ENCODE data around the gene ABI2. TPM values are rescaled to one million over a fixed set of nuclear protein-coding genes. Genes with fewer than 3 reads are reported as not detected.
"Not testable (repeated sequence)": the region's sequence is repeated elsewhere in the genome, so short reads cannot be mapped to it uniquely, and the experiment has no call there.

ABI2 gene
- total RNA-seq (100 to 1,000 TPM in 1 of 2 donors, 10 to 100 TPM in 1; 69.0 to 113 TPM), polyA plus RNA-seq (ENCODE audit: insufficient read length in 2 of 2) (100 to 1,000 TPM in 1 of 2 donors, 10 to 100 TPM in 1; 99.7 to 139 TPM)
- long read RNA-seq, donor 1, full-length matches to known transcripts = 10 of 17 reads
- long read RNA-seq, donor 1, partial matches to known transcripts = 0 of 17 reads
- long read RNA-seq, donor 1, other reads (novel, unspliced or antisense) = 7 of 17 reads
- long read RNA-seq, donor 2, full-length matches to known transcripts = 9 of 33 reads
- long read RNA-seq, donor 2, partial matches to known transcripts = 24 of 33 reads
- long read RNA-seq, donor 2, other reads (novel, unspliced or antisense) = 0 of 33 reads
- long read RNA-seq, donor 3, full-length matches to known transcripts = 13 of 54 reads
- long read RNA-seq, donor 3, partial matches to known transcripts = 41 of 54 reads
- long read RNA-seq, donor 3, other reads (novel, unspliced or antisense) = 0 of 54 reads
- long read RNA-seq, donor 4, full-length matches to known transcripts = 4 of 32 reads
- long read RNA-seq, donor 4, partial matches to known transcripts = 28 of 32 reads
- long read RNA-seq, donor 4, other reads (novel, unspliced or antisense) = 0 of 32 reads

DNA sequence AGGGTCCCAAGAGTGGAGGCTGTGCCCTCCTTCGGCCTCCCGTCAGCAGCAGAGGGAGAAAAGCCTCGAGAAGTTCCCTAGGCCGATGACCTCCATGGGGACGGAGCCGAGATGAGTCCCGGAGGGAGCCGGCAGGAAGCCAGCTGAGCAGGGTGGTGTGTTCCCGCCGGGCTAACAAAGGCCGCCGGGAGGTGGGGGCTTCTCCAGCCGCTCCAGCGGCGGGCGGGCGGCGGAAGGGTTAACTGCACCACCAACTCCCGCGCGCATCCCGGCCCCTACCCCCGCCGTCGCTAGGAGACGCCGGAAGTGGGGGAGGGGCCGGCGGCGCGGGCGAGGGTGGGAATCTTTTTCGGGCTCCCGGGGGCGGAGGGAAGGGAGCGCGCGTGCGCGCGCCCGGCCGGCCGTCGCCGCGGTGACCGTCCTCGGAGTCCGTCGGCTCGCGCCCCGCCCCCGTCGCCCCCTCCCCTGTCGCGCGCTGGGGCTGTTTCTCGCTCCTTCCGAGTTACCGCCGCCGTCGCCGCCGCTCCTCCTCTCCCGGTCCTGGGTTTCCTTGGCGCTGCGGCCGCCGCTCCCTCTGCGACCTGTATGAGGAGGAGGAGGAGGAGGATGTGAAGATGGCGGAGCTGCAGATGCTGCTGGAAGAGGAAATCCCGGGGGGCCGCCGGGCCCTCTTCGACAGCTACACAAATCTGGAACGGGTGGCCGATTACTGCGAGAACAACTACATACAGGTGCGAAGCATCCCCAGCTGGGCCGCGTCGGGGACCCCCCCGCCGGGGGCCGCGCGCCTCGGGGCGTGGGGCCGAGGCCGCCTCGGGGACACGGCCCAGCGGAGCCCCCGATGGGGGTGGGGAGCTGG lies at the start of gene ABI2:
Gene ABI2, plus strand, starts transcription at position 494 of the 859 bp plus-strand sequence. Its CDS starts 121 bp downstream, at position 615.
- DNase-seq (ENCODE audit: low read depth in 4 of 6, low spot score in 6 of 6) = peak; percentile 77 to 98 (median 92)
- H3K27me3 ChIP-seq (ENCODE audit: control insufficient read depth, insufficient read depth, low read length) = no peaks in the 10 kb centered on the region
- peak within 1 kb of the TSS; percentile 96 for H3K27ac ChIP-seq (ENCODE audit: low read depth, low read length)
- H3K36me3 ChIP-seq (ENCODE audit: control insufficient read depth, insufficient read depth, low read length) = no peaks in the 10 kb centered on the region
- WGBS (ENCODE audit: insufficient coverage) = 0% methylated on average over 96 of the region's 98 CpGs
- peaks cover 10% of the 10 kb centered on the region for H3K4me1 ChIP-seq (ENCODE audit: control insufficient read depth, insufficient read depth, low read length)
- no peaks in the 10 kb centered on the region for H3K9me3 ChIP-seq (ENCODE audit: control insufficient read depth, insufficient read depth, low read length)
- H3K4me3 ChIP-seq (ENCODE audit: low read depth, low read length) = peak within 1 kb of the TSS; percentile 93

GRCh38 chr2:203279288-203279687 lies 48.9 kb upstream of the ABI2 start:
- Histone ChIP-seq H3K4me3 (ENCODE audit: low read depth, low read length) (no peak overlapping the region), H3K27me3 (ENCODE audit: control insufficient read depth, insufficient read depth, low read length) (no peaks in the 10 kb centered on the region), H3K4me1 (ENCODE audit: control insufficient read depth, insufficient read depth, low read length) (no peaks in the 10 kb centered on the region), H3K27ac (ENCODE audit: low read depth, low read length) (no peak overlapping the region), H3K9me3 (ENCODE audit: control insufficient read depth, insufficient read depth, low read length) (no peaks in the 10 kb centered on the region), H3K36me3 (ENCODE audit: control insufficient read depth, insufficient read depth, low read length) (peaks cover 19% of the 10 kb centered on the region)
- no peak for DNase-seq (ENCODE audit: low read depth in 4 of 6, low spot score in 6 of 6)

DNA sequence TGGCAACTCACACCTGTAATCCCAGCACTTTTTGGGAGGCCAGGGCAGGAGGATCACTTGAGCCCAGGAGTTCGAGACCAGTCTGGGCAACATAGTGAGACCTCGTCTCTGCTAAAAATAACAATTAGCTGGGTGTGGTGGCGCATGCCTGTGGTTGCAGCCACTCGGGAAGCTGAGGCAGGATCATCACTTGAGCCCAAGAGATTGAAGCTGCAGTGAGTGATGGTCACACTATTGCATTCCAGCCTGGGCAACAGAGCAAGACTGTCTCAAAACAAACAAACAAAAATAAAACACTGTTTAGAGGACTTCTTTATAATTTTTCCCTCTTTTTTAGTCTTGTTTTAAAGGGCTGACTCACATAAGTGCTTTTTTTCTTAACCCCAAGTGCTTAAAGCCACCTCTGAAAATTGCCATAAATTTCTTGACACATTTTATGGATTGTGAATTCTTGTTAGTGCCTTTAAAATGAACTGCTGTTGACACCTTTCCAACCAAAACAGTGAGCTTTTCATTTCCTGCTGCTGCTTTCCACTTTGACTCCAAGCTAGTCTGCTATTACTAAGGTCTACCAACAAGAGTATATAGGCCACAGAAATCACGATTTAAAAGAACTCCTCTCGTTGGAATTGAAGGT lies 47.6 kb upstream of the ABI2 start:
- Histone ChIP-seq H3K27me3 (ENCODE audit: control insufficient read depth, insufficient read depth, low read length) (no peaks in the 10 kb centered on the region), H3K27ac (ENCODE audit: low read depth, low read length) (no peak overlapping the region), H3K36me3 (ENCODE audit: control insufficient read depth, insufficient read depth, low read length) (peaks cover 22% of the 10 kb centered on the region), H3K4me3 (ENCODE audit: low read depth, low read length) (no peak overlapping the region), H3K4me1 (ENCODE audit: control insufficient read depth, insufficient read depth, low read length) (no peaks in the 10 kb centered on the region), H3K9me3 (ENCODE audit: control insufficient read depth, insufficient read depth, low read length) (no peaks in the 10 kb centered on the region)
- WGBS (ENCODE audit: insufficient coverage) = 90% methylated on average over 4 of the region's 6 CpGs
- DNase-seq (ENCODE audit: low read depth in 4 of 6, low spot score in 6 of 6) = peak in 1 of 6 donors; percentile 16

- Histone ChIP-seq H3K4me3 (ENCODE audit: low read depth, low read length) (no peak overlapping the region), H3K27me3 (ENCODE audit: control insufficient read depth, insufficient read depth, low read length) (no peaks in the 10 kb centered on the region), H3K4me1 (ENCODE audit: control insufficient read depth, insufficient read depth, low read length) (no peaks in the 10 kb centered on the region), H3K27ac (ENCODE audit: low read depth, low read length) (no peak overlapping the region), H3K36me3 (ENCODE audit: control insufficient read depth, insufficient read depth, low read length) (peaks cover 22% of the 10 kb centered on the region), H3K9me3 (ENCODE audit: control insufficient read depth, insufficient read depth, low read length) (no peaks in the 10 kb centered on the region)
- no CpG with 5 or more reads among the region's 7 CpGs for WGBS (ENCODE audit: insufficient coverage)
- no peak for DNase-seq (ENCODE audit: low read depth in 4 of 6, low spot score in 6 of 6)
These were observed 46.1 kb upstream of the ABI2 start for GRCh38 chr2:203282101-203282500.

GRCh38 chr2:203286532-203286931 lies 41.7 kb upstream of the ABI2 start:
- H3K4me1 ChIP-seq (ENCODE audit: control insufficient read depth, insufficient read depth, low read length) = no peaks in the 10 kb centered on the region
- H3K4me3 ChIP-seq (ENCODE audit: low read depth, low read length) = no peak overlapping the region
- no peaks in the 10 kb centered on the region for H3K27me3 ChIP-seq (ENCODE audit: control insufficient read depth, insufficient read depth, low read length)
- peaks cover 10% of the 10 kb centered on the region for H3K36me3 ChIP-seq (ENCODE audit: control insufficient read depth, insufficient read depth, low read length)
- WGBS (ENCODE audit: insufficient coverage) = no CpG with 5 or more reads among the region's 2 CpGs
- no peaks in the 10 kb centered on the region for H3K9me3 ChIP-seq (ENCODE audit: control insufficient read depth, insufficient read depth, low read length)
- DNase-seq (ENCODE audit: low read depth in 4 of 6, low spot score in 6 of 6) = no peak
- H3K27ac ChIP-seq (ENCODE audit: low read depth, low read length) = no peak overlapping the region

DNA sequence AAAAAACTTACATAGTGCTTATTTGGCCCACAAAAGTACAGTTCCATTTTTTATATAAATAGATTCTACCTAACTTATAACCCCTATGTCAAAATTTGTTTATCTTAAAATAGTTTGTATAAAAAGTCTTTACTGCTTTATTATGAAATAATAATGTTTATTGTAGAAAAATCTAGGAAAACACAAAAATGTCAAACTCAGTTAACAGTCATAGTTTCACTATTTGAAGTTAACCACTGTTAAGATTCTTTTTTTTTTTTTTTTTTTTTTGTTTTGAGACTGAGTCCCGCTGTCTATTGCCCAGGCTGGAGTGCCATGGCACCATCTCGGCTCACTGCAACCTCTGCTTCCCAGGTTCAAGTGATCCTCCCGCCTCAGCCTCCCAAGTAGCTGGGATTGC lies 26.5 kb upstream of the ABI2 start:
- H3K4me3 ChIP-seq (ENCODE audit: low read depth, low read length) = no peak overlapping the region
- H3K27ac ChIP-seq (ENCODE audit: low read depth, low read length) = no peak overlapping the region
- H3K9me3 ChIP-seq (ENCODE audit: control insufficient read depth, insufficient read depth, low read length) = no peaks in the 10 kb centered on the region
- WGBS (ENCODE audit: insufficient coverage) = no CpG with 5 or more reads among the region's 3 CpGs
- no peaks in the 10 kb centered on the region for H3K27me3 ChIP-seq (ENCODE audit: control insufficient read depth, insufficient read depth, low read length)
- H3K36me3 ChIP-seq (ENCODE audit: control insufficient read depth, insufficient read depth, low read length) = peaks cover 11% of the 10 kb centered on the region
- no peaks in the 10 kb centered on the region for H3K4me1 ChIP-seq (ENCODE audit: control insufficient read depth, insufficient read depth, low read length)
- no peak for DNase-seq (ENCODE audit: low read depth in 4 of 6, low spot score in 6 of 6)

- not testable (repeated sequence) for H3K27me3 ChIP-seq (ENCODE audit: control insufficient read depth, insufficient read depth, low read length); H3K4me3 ChIP-seq (ENCODE audit: low read depth, low read length); H3K9me3 ChIP-seq (ENCODE audit: control insufficient read depth, insufficient read depth, low read length); H3K36me3 ChIP-seq (ENCODE audit: control insufficient read depth, insufficient read depth, low read length); DNase-seq (ENCODE audit: low read depth in 4 of 6, low spot score in 6 of 6); H3K4me1 ChIP-seq (ENCODE audit: control insufficient read depth, insufficient read depth, low read length); H3K27ac ChIP-seq (ENCODE audit: low read depth, low read length)
- WGBS (ENCODE audit: insufficient coverage) = 80% methylated on average over 1 of the region's 8 CpGs
These were observed 25.6 kb upstream of the ABI2 start for GRCh38 chr2:203302586-203302985.

GRCh38 chr2:203310688-203311436 lies 17.3 kb upstream of the ABI2 start:
- Histone ChIP-seq H3K9me3 (ENCODE audit: control insufficient read depth, insufficient read depth, low read length) (no peaks in the 10 kb centered on the region), H3K36me3 (ENCODE audit: control insufficient read depth, insufficient read depth, low read length) (no peaks in the 10 kb centered on the region), H3K27ac (ENCODE audit: low read depth, low read length) (no peak overlapping the region), H3K4me1 (ENCODE audit: control insufficient read depth, insufficient read depth, low read length) (no peaks in the 10 kb centered on the region), H3K27me3 (ENCODE audit: control insufficient read depth, insufficient read depth, low read length) (no peaks in the 10 kb centered on the region), H3K4me3 (ENCODE audit: low read depth, low read length) (no peak overlapping the region)
- peak in 2 of 6 donors; percentile 42 to 46 for DNase-seq (ENCODE audit: low read depth in 4 of 6, low spot score in 6 of 6)
- WGBS (ENCODE audit: insufficient coverage) = no CpG with 5 or more reads among the region's 3 CpGs

- H3K27me3 ChIP-seq (ENCODE audit: control insufficient read depth, insufficient read depth, low read length) = no peaks in the 10 kb centered on the region
- H3K9me3 ChIP-seq (ENCODE audit: control insufficient read depth, insufficient read depth, low read length) = no peaks in the 10 kb centered on the region
- WGBS (ENCODE audit: insufficient coverage) = no CpG with 5 or more reads among the region's 1 CpG
- no peaks in the 10 kb centered on the region for H3K36me3 ChIP-seq (ENCODE audit: control insufficient read depth, insufficient read depth, low read length)
- H3K4me1 ChIP-seq (ENCODE audit: control insufficient read depth, insufficient read depth, low read length) = peaks cover 8% of the 10 kb centered on the region
- no peak for DNase-seq (ENCODE audit: low read depth in 4 of 6, low spot score in 6 of 6)
- no peak overlapping the region for H3K4me3 ChIP-seq (ENCODE audit: low read depth, low read length)
- no peak overlapping the region for H3K27ac ChIP-seq (ENCODE audit: low read depth, low read length)
These were observed 1.8 kb upstream of the ABI2 start for GRCh38 chr2:203326356-203326755.

All from spinal cord (tissue), 10 donors.